HepG2 (cell line): ENCODE data around the gene IGSF5. TPM values are rescaled to one million over a fixed set of nuclear protein-coding genes. Genes with fewer than 3 reads are reported as not detected.

ENCODE experiments used
- ATAC-seq: fragments of 200-7000 bp; cut with Tn5 transposase; 3 replicates; pipeline ENCODE4 v1.9.1; 2020; ENCODE audit warnings: mild to moderate bottlenecking, moderate library complexity
- BruUV-seq: library from RNA; stranded (reverse); fragments of 400-500 nt; replicated peaks from 2 replicates; lab custom pipeline; 2021; lab: Mats Ljungman, UMichigan
- CTCF ChIA-PET: fragments of 300-600 bp; formaldehyde crosslinking; extraction: SDS; loops from one replicate; lab custom pipeline; 2021; ENCODE audit warnings: low total read pairs, inconsistent platforms, low intra/inter-chr PET ratio; lab: Yijun Ruan, JAX
- POLR2A ChIA-PET: fragments of 350-600 bp; sonication (Branson Sonifier 250); formaldehyde crosslinking; loops from one replicate; lab custom pipeline; 2020; ENCODE audit warnings: antibody characterized with exemption, inconsistent platforms; lab: Yijun Ruan, JAX
- DNase-seq: peaks from one replicate; pipeline ENCODE4 v3.0.0-alpha.2; 2015; ENCODE audit warnings: low spot score
- FAIRE-seq: peaks from 3 replicates; lab custom pipeline; 2011; peaks lifted over from hg19 to GRCh38; lab: Jason Lieb, UNC
- H2AFZ ChIP-seq: one replicate; pipeline ENCODE4 v1.6.1; 2011; ENCODE audit warnings: low read length, inconsistent platforms
- H3K27ac ChIP-seq: fragments of 300-600 bp; 3 replicates; pipeline ENCODE4 v1.8.0; 2011; ENCODE audit warnings: mixed run types, mild to moderate bottlenecking, mixed read lengths, low read length, inconsistent platforms; ENCODE audit not compliant: insufficient read depth; ENCODE audit errors: extremely low read length
- H3K27me3 ChIP-seq, 2 experiments: fragments of 200-600 bp in 1 of 2; 2 replicates in 1 of 2; 3 replicates in 1 of 2; pipeline versions ENCODE4 v1.6.0 to v1.8.0; 2011; ENCODE audit warnings: low read length in 2 of 2, mild to moderate bottlenecking in 2 of 2, moderate library complexity in 2 of 2, inconsistent platforms in 1 of 2; ENCODE audit not compliant: insufficient read depth in 2 of 2, control insufficient read depth in 1 of 2
- H3K36me3 ChIP-seq, 2 experiments: fragments of 200-600 bp in 1 of 2; replicated peaks in 1 of 2; 2 replicates in 1 of 2; 3 replicates in 1 of 2; pipeline versions ENCODE4 v1.5.1 to v1.8.0; 2011; ENCODE audit warnings: low read length in 2 of 2, inconsistent platforms in 1 of 2; ENCODE audit not compliant: insufficient read depth in 2 of 2, control insufficient read depth in 1 of 2
- H3K4me1 ChIP-seq: 2 replicates; pipeline ENCODE4 v1.5.1; 2012; ENCODE audit warnings: low read length, inconsistent platforms; ENCODE audit not compliant: insufficient read depth
- H3K4me2 ChIP-seq: 2 replicates; pipeline ENCODE4 v1.6.0; 2011; ENCODE audit warnings: low read depth, low read length, inconsistent platforms
- H3K4me3 ChIP-seq, 3 experiments: fragments of 200-600 bp in 1 of 3; sonication (generic), shearing (Covaris generic) in 1 of 3; replicated peaks in 1 of 3; 2 replicates each; pipeline ENCODE4 v1.5.1; 2011 to 2016; ENCODE audit warnings: low read length in 3 of 3, inconsistent platforms in 2 of 3, low read depth in 2 of 3, mild to moderate bottlenecking in 2 of 3, control low read depth in 1 of 3, mixed read lengths in 1 of 3; ENCODE audit not compliant: insufficient read depth in 1 of 3
- H3K79me2 ChIP-seq: one replicate; pipeline ENCODE4 v1.6.1; 2011; ENCODE audit warnings: low read length, inconsistent platforms; ENCODE audit not compliant: insufficient read depth
- H3K9ac ChIP-seq: 2 replicates; pipeline ENCODE4 v1.6.0; 2011; ENCODE audit warnings: mild to moderate bottlenecking, low read depth, low read length, inconsistent platforms; ENCODE audit not compliant: insufficient read depth
- H3K9me3 ChIP-seq: 2 replicates; pipeline ENCODE4 v1.5.1; 2012; ENCODE audit warnings: mild to moderate bottlenecking, low read length
- H4K20me1 ChIP-seq: 2 replicates; pipeline ENCODE4 v1.6.0; 2011; ENCODE audit warnings: inconsistent platforms, mild to moderate bottlenecking, low read length, moderate library complexity; ENCODE audit not compliant: insufficient read depth
- BRCA1 ChIP-seq: sonication (generic); formaldehyde crosslinking; IDR thresholded peaks from 2 replicates; pipeline ENCODE4 v1.4.0; 2020; ENCODE audit warnings: missing genetic modification reagents
- CEBPB ChIP-seq: IDR thresholded peaks from 2 replicates; pipeline ENCODE4 v1.6.1; 2011; ENCODE audit warnings: low read depth, low read length, improper control_type of control experiment, borderline replicate concordance
- DDIT3 ChIP-seq: sonication (generic); formaldehyde crosslinking; IDR thresholded peaks from 2 replicates; pipeline ENCODE4 v1.4.0; 2020; ENCODE audit warnings: mild to moderate bottlenecking, missing genetic modification reagents
- PITX1 ChIP-seq: sonication (generic); formaldehyde crosslinking; IDR thresholded peaks from 2 replicates; pipeline ENCODE4 v1.5.1; 2020; ENCODE audit warnings: mild to moderate bottlenecking, missing genetic modification reagents
- PLRG1 ChIP-seq: fragments of 450-650 bp; conservative IDR thresholded peaks from 2 replicates; pipeline ENCODE4 v1.6.1; 2016
- SMYD3 ChIP-seq: sonication (generic); formaldehyde crosslinking; IDR thresholded peaks from 2 replicates; pipeline ENCODE4 v1.8.1; 2023; ENCODE audit warnings: mild to moderate bottlenecking, missing genetic modification reagents
- STAG1 ChIP-seq: sonication (generic); formaldehyde crosslinking; IDR thresholded peaks from 2 replicates; pipeline ENCODE4 v1.4.0; 2020; ENCODE audit warnings: missing genetic modification reagents
- USF2 ChIP-seq, 2 experiments: sonication (generic) in 1 of 2; formaldehyde crosslinking in 1 of 2; IDR thresholded peaks; 2 replicates each; pipeline versions ENCODE4 v1.5.1 to v1.6.1; 2011 to 2020; ENCODE audit warnings: borderline replicate concordance in 1 of 2, low read depth in 1 of 2, low read length in 1 of 2, mild to moderate bottlenecking in 1 of 2, missing genetic modification reagents in 1 of 2, moderate library complexity in 1 of 2
- ZGPAT ChIP-seq: IDR thresholded peaks from 2 replicates; pipeline ENCODE4 v1.6.1; 2016; ENCODE audit warnings: mild to moderate bottlenecking
- ZNF296 ChIP-seq: sonication (generic); formaldehyde crosslinking; conservative IDR thresholded peaks from 2 replicates; pipeline ENCODE4 v1.5.0; 2020; ENCODE audit warnings: mild to moderate bottlenecking, missing genetic modification reagents
- ZNF33A ChIP-seq: sonication (generic); formaldehyde crosslinking; IDR thresholded peaks from 2 replicates; pipeline ENCODE4 v1.5.1; 2020; ENCODE audit warnings: missing genetic modification reagents, mild to moderate bottlenecking, moderate library complexity, borderline replicate concordance
- ZNF614 ChIP-seq: IDR thresholded peaks from 2 replicates; pipeline ENCODE4 v1.6.1; 2018; ENCODE audit warnings: missing biosample characterization, missing genetic modification reagents, inconsistent platforms, borderline replicate concordance
- WGBS: methylation state at CpG from one replicate; pipeline ENCODE4 v1.1.6; 2017; ENCODE audit warnings: low lambda C conversion rate; 5-methylcytosine and 5-hydroxymethylcytosine counted together
- in situ Hi-C: cut with HindIII; loops from 2 replicates; pipeline ENCODE4 v1.10.0; 2017; ENCODE audit warnings: low pct_unique_long_range_greater_than_20kb; ENCODE audit not compliant: extremely low pct_ligation_motif_present
- intact Hi-C: fragments of 100-400 bp; cut with micrococcal nuclease; formaldehyde crosslinking; loops from one replicate; pipeline ENCODE4 v1.10.0; 2022; ENCODE audit not compliant: unreplicated experiment
- polyA plus RNA-seq, 8 experiments: library from polyadenylated mRNA; depleted of rRNA in 3 of 8; stranded (reverse) in 7 of 8; unstranded in 1 of 8; fragments of >200 nt; fragmentation: Illumina TruSeq in 4 of 8; extraction: Trizol in 4 of 8; gene quantifications; 2 replicates each; pipeline versions ENCODE4 v1.2.1 to v1.2.3, GENCODE V29; 2011 to 2016; ENCODE audit warnings: low read depth in 4 of 8, missing spikeins in 1 of 8, mixed read lengths in 1 of 8; ENCODE audit not compliant: insufficient read depth in 1 of 8
- total RNA-seq, 5 experiments: library from RNA; depleted of rRNA; stranded (reverse); fragments of >200 nt; fragmentation: Illumina TruSeq; extraction: Trizol; gene quantifications; 2 replicates each; pipeline ENCODE4 v1.2.3, GENCODE V29; 2016; ENCODE audit warnings: low read depth in 1 of 5

IGSF5 gene
- total and polyA plus RNA-seq, 2 of the 13 experiments (the other 11 are each of a cell fraction or from before 2014, with no cell fraction given): not detected

GRCh38 chr21:39712976-39713375 is 32.0 kb upstream of the IGSF5 start:
- intact Hi-C loops: no loop called here
- ChIA-PET POLR2A (no interaction called here), CTCF (interaction anchor here (6.2 kb wide), 1 partner anchor 195 kb away, joined by 59 read pairs; no protein-coding TSS in a partner anchor)
- no peak for FAIRE-seq
- no peaks in the 10 kb centered on the region for H3K36me3 ChIP-seq
- peak; percentile 3 for DNase-seq
- no peak overlapping the region for H3K4me2 ChIP-seq
- no peak overlapping the region for H3K27ac ChIP-seq
- in situ Hi-C loops: no loop called here
- WGBS: 0% methylated on average over 2 of the region's 3 CpGs
- no peaks in the 10 kb centered on the region for H3K79me2 ChIP-seq
- ATAC-seq: peak; percentile 85
- no peaks in the 10 kb centered on the region for H3K9me3 ChIP-seq
- H3K4me1 ChIP-seq: no peaks in the 10 kb centered on the region
- H3K4me3 ChIP-seq: no peak overlapping the region
- no peaks in the 10 kb centered on the region; a peak in 1 of 5 replicates for H3K27me3 ChIP-seq
- H2AFZ ChIP-seq: no peak overlapping the region
- H4K20me1 ChIP-seq: no peaks in the 10 kb centered on the region
- TF ChIP-seq ZGPAT (CRISPR knock-in tag) (no peak), USF2 (IDR thresholded peaks at IDR 0.05; ENCODE audit: low read depth, low read length) (no peak), USF2 (CRISPR knock-in tag; IDR thresholded peaks at IDR 0.05; ENCODE audit: borderline replicate concordance) (no peak), STAG1 (peak; percentile 26; the same call in 1 of the 2 replicates)
- TF ChIP-seq, all 625 proteins: peak for 1
- no peak overlapping the region for H3K9ac ChIP-seq
- no TSS peak for BruUV-seq

- no peak overlapping the region for H3K4me3 ChIP-seq
- intact Hi-C loops (no loop called here), in situ Hi-C loops (no loop called here)
- no peak overlapping the region for H3K27ac ChIP-seq
- no peak overlapping the region for H3K9ac ChIP-seq
- TF ChIP-seq PLRG1 (no peak), CEBPB (no peak), BRCA1 (CRISPR knock-in tag) (no peak), ZNF296 (CRISPR knock-in tag) (no peak), PITX1 (CRISPR knock-in tag) (no peak), ZNF614 (CRISPR knock-in tag) (no peak), DDIT3 (CRISPR knock-in tag) (no peak), ZNF33A (no peak), SMYD3 (CRISPR knock-in tag) (no peak)
- 41% methylated on average over 7 of the region's 7 CpGs for WGBS
- no peaks in the 10 kb centered on the region for H3K4me1 ChIP-seq
- no TSS peak for BruUV-seq
- FAIRE-seq: no peak
- no peaks in the 10 kb centered on the region for H3K9me3 ChIP-seq
- ChIA-PET CTCF (interaction anchor here (6.2 kb wide), 1 partner anchor 196 kb away, joined by 59 read pairs; no protein-coding TSS in a partner anchor), POLR2A (no interaction called here)
- no peak for DNase-seq
- H3K27me3 ChIP-seq: no peaks in the 10 kb centered on the region; a peak in 1 of 5 replicates
- no peaks in the 10 kb centered on the region for H4K20me1 ChIP-seq
- H3K36me3 ChIP-seq: no peaks in the 10 kb centered on the region
- H3K79me2 ChIP-seq: no peaks in the 10 kb centered on the region
- H2AFZ ChIP-seq: no peak overlapping the region
- no peak overlapping the region for H3K4me2 ChIP-seq
- ATAC-seq: no peak
Measured at GRCh38 chr21:39713905-39714304, 31.1 kb upstream of the IGSF5 start.
